UCSD-AML1 (cell line): Measurements from ENCODE around the gene TRIM22.
"Not testable (repeated sequence)": the region's sequence is repeated elsewhere in the genome, so short reads cannot be mapped to it uniquely, and the experiment has no call there.

Source experiments
- DNase-seq: peaks from one replicate; lab custom pipeline; 2025; ENCODE audit not compliant: unreplicated experiment; lab: John Stamatoyannopoulos, UW

TRIM22 gene

GRCh38 chr11:5690736-5691135 is 1.1 kb downstream of the TRIM22 start:
- DNase-seq: peak; percentile 23

GRCh38 chr11:5691238-5691963 is 1.8 kb downstream of the TRIM22 start:
- not testable (repeated sequence) for DNase-seq

GRCh38 chr11:5691964-5692361 is 2.4 kb downstream of the TRIM22 start:
- no peak for DNase-seq

GRCh38 chr11:5694642-5695041 is 5.1 kb downstream of the TRIM22 start:
- DNase-seq: no peak

- no peak for DNase-seq
Measured at GRCh38 chr11:5695580-5695979, 6.0 kb downstream of the TRIM22 start.

- no peak for DNase-seq
Measured at GRCh38 chr11:5696210-5696609, 6.6 kb downstream of the TRIM22 start.

GRCh38 chr11:5698281-5698680 is 8.7 kb downstream of the TRIM22 start:
- DNase-seq: no peak

- DNase-seq: no peak
Measured at GRCh38 chr11:5700421-5701054, 10.9 kb downstream of the TRIM22 start.

GRCh38 chr11:5701055-5701577 is 11.5 kb downstream of the TRIM22 start:
- DNase-seq: no peak

- no peak for DNase-seq
Measured at GRCh38 chr11:5703741-5704536, 14.3 kb downstream of the TRIM22 start.

GRCh38 chr11:5705688-5706087 is 16.1 kb downstream of the TRIM22 start:
- no peak for DNase-seq

- no peak for DNase-seq
Measured at GRCh38 chr11:5712507-5712906, 22.9 kb downstream of the TRIM22 start.

- DNase-seq: peak; percentile 69
Measured at GRCh38 chr11:5713695-5714094, 24.1 kb downstream of the TRIM22 start.

GRCh38 chr11:5716518-5716917 is 26.9 kb downstream of the TRIM22 start:
- not testable (repeated sequence) for DNase-seq

- no peak for DNase-seq
Measured at GRCh38 chr11:5719703-5720495, 30.3 kb downstream of the TRIM22 start.

GRCh38 chr11:5722622-5723021 is 33.0 kb downstream of the TRIM22 start:
- DNase-seq: no peak

GRCh38 chr11:5726351-5726750 is 36.8 kb downstream of the TRIM22 start:
- DNase-seq: no peak

GRCh38 chr11:5727691-5728090 is 38.1 kb downstream of the TRIM22 start:
- DNase-seq: no peak

GRCh38 chr11:5736396-5736795 is 46.8 kb downstream of the TRIM22 start, which contains the start of gene OR56B1:
TSS of gene OR56B1 (plus strand) at chr11:5736448. CDS start at chr11:5736517, 69 bp downstream.
- no peak for DNase-seq

GRCh38 chr11:5737091-5737490 is 47.5 kb downstream of the TRIM22 start:
- no peak for DNase-seq
